Left kidney (tissue), 8 donors: ENCODE measurements around the gene FAM210B. TPM values are rescaled to one million over a fixed set of nuclear protein-coding genes. Genes with fewer than 3 reads are reported as not detected.
A peak's percentile ranks its signal among the peaks of the same experiment; 100 is the strongest.
"Not testable (repeated sequence)": the region's sequence is repeated elsewhere in the genome, so short reads cannot be mapped to it uniquely, and the experiment has no call there.

ENCODE experiments used
- DNase-seq: peaks from one replicate; pipeline ENCODE4 v3.0.0-alpha.2; 2013
- long read RNA-seq, 8 donors: transcript quantifications; one replicate each; lab custom pipeline, GENCODE V29; 2026
- polyA plus RNA-seq: library from polyadenylated mRNA; unstranded; fragments of 120-200 nt; gene quantifications from one replicate; pipeline ENCODE4 v1.2.1, GENCODE V29; 2013; ENCODE audit not compliant: insufficient read length

The FAM210B gene, protein sequence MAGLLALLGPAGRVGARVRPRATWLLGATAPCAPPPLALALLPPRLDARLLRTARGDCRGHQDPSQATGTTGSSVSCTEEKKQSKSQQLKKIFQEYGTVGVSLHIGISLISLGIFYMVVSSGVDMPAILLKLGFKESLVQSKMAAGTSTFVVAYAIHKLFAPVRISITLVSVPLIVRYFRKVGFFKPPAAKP
- polyA plus RNA-seq = 40.7 TPM
- long read RNA-seq, donor 1, transcript FAM210B-201 (3 exons, 3,046 nt) = major isoform, 26 of 27 reads
- long read RNA-seq, donor 1, partial matches to known transcripts = 0 of 27 reads
- long read RNA-seq, donor 1, other reads (novel, unspliced or antisense) = 0 of 27 reads
- long read RNA-seq, donor 2, transcript FAM210B-201 (3 exons, 3,046 nt) = major isoform, 20 of 23 reads
- long read RNA-seq, donor 2, partial matches to known transcripts = 0 of 23 reads
- long read RNA-seq, donor 2, other reads (novel, unspliced or antisense) = 0 of 23 reads
- long read RNA-seq, donor 3, transcript FAM210B-201 (3 exons, 3,046 nt) = major isoform, 27 of 27 reads
- long read RNA-seq, donor 3, partial matches to known transcripts = 0 of 27 reads
- long read RNA-seq, donor 3, other reads (novel, unspliced or antisense) = 0 of 27 reads
- long read RNA-seq, donor 4, partial matches to known transcripts = 0 of 3 reads
- long read RNA-seq, donor 4, other reads (novel, unspliced or antisense) = 0 of 3 reads
- long read RNA-seq, donor 5, transcript FAM210B-201 (3 exons, 3,046 nt) = major isoform, 26 of 28 reads
- long read RNA-seq, donor 5, partial matches to known transcripts = 0 of 28 reads
- long read RNA-seq, donor 5, other reads (novel, unspliced or antisense) = 0 of 28 reads
- long read RNA-seq, donor 6, transcript FAM210B-201 (3 exons, 3,046 nt) = major isoform, 15 of 21 reads
- long read RNA-seq, donor 6, partial matches to known transcripts = 5 of 21 reads
- long read RNA-seq, donor 6, other reads (novel, unspliced or antisense) = 0 of 21 reads
- long read RNA-seq, donor 7, transcript FAM210B-201 (3 exons, 3,046 nt) = major isoform, 37 of 48 reads
- long read RNA-seq, donor 7, partial matches to known transcripts = 7 of 48 reads
- long read RNA-seq, donor 7, other reads (novel, unspliced or antisense) = 0 of 48 reads
- long read RNA-seq, donor 8, transcript FAM210B-201 (3 exons, 3,046 nt) = major isoform, 13 of 13 reads
- long read RNA-seq, donor 8, partial matches to known transcripts = 0 of 13 reads
- long read RNA-seq, donor 8, other reads (novel, unspliced or antisense) = 0 of 13 reads

GRCh38 chr20:56358600-56359211 is at the start of gene FAM210B:
TSS of gene FAM210B (plus strand) at chr20:56358974. CDS start at chr20:56359006, 32 bp downstream.
- DNase-seq = peak; percentile 83

DNA sequence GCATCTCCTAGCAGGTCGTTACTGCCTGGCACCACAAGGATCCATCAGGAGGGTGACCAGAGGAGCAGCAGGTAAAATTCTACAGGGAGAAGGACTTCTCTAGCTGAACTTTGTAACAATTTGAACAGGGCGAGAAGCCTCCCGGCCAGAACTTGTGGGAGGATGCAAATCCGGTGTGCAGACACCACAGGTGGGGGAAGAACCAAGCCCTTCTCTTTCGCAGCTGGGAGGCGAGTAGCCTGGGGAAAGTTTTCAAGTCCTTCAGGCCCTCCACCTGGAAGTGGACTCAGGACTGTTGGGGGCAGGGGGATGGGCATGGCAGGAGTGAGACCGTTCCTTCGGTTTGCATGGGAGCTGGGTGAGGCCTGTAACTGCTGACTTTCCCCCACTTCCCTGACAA is 42.7 kb upstream of the FAM210B start:
- no peak for DNase-seq

GRCh38 chr20:56316483-56316882 is 42.3 kb upstream of the FAM210B start:
- no peak for DNase-seq

- DNase-seq = no peak
Observed at GRCh38 chr20:56322681-56323080, 36.1 kb upstream of the FAM210B start.

DNA sequence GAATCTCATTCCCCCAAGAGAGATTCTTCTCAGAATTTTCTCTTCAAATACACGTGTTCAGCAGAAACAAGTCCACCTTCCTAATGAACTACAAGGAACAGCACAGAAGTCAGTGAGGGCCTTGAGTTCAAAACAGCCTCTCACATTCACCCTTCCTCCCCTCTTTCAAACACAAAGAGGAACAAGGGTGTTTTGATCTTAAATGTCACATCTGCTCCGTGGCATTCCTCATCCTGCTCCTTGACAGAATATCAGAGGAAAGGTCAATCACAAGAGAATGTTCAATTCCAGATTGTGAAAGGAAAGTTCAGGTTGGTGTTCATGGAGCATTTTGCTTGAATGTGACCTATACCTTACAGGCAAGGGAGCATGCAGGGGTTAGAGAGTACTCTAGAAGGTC is 35.6 kb upstream of the FAM210B start:
- DNase-seq = no peak

GRCh38 chr20:56323656-56324055 is 35.1 kb upstream of the FAM210B start:
- no peak for DNase-seq

- no peak for DNase-seq
Observed at GRCh38 chr20:56324806-56325205, 34.0 kb upstream of the FAM210B start.

DNA sequence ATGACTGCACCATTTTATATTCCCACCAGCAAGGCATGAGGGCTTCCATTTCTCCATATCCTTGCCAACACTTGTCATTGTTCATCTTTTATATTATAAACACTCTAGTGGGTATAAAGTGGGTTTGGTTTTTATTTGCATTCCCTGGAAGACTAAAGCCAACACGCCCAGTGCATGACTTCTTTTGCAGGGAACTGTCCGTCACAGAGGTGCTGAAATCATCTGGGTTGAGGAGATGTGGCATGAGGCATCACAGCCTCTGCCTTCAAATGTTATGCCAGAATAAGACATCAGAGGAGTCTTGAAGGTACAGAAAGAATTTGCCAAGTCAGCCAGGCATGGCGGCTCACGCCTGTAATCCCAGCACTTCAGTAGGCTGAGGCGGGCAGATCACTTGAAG is 29.9 kb upstream of the FAM210B start:
- DNase-seq = peak; percentile 67

- not testable (repeated sequence) for DNase-seq
Observed at GRCh38 chr20:56336709-56337108, 22.1 kb upstream of the FAM210B start.

GRCh38 chr20:56342783-56343182 is 16.0 kb upstream of the FAM210B start:
- DNase-seq = no peak

DNA sequence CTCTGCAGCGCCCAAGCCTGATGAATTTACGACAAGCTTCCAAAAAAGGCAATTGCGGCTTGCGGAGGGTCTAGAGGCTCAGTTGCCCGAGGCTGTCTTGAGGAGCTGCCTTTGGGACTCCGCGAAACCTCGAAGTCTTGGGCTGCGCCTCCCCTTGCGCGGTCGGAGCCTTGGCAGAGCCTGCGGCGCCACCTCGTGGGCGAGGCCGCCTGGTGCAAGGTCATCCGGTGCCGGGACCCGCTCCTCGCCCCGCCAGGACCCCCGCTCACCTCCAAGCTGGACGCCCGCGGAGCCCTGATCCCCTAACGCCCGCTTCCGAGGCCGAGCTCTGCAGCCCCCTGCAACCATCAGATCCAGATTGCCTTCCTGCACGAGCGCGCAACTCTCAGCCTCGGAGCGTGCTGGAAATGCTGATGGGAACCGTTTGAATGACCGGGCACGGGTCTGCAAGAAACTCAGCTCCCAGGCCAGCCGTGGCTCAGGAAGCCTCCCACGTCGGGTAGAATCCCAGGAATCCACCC is 14.9 kb upstream of the FAM210B start:
- no peak for DNase-seq

DNA sequence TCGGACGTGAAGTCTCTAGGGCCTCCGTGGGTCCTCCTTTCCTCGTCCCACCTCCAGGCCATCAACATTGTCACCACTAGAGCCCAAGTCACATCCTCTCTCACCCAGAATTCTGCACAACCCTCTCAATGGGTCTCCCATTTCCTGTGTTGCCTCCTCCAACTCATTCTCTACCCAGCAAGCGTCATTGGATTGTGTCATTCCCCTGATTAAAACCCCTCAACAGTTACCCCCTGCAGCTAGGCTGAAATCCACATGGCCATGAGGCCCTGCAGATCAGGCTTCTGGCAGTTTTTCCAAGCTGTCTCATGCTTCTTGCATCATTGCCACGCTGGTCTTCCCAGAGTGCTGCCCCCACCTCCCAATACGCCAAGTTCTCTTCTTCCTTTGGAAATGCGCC is 12.9 kb upstream of the FAM210B start:
- DNase-seq = no peak

DNA sequence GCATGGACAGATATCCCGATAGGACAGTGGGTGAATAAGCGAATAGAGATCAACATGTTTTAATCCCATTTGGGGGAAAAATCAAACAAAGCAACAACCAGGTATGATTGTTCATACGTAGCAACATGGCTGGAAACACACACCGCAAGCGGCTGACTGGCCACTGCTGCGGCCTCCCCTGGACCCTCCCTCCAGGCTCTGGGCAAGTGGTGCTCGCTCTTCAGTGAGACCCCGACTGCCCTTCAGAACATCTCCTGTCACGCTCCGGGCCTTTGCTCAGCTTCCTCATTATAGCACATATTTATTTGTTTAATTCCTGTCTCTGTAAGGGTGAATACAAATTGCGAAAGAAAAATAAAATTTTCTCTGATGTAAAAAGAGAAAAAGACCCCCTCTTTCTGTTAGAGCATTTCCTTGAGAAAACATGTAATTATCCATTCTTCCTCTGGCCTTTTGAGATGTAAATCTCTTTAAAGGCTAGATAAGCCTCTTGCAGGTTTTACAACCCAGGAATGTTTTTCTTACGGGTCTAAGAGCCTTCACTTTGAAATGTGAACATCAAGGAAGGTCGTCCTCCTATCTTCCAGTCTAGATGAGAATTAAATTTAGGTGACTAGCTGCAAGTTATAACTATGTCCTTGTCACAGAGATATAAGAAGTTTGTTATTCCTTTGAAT is 11.0 kb upstream of the FAM210B start:
- no peak for DNase-seq

- no peak for DNase-seq
Observed at GRCh38 chr20:56348305-56348693, 10.5 kb upstream of the FAM210B start.

GRCh38 chr20:56348746-56349145 is 10.0 kb upstream of the FAM210B start:
- DNase-seq = no peak

DNA sequence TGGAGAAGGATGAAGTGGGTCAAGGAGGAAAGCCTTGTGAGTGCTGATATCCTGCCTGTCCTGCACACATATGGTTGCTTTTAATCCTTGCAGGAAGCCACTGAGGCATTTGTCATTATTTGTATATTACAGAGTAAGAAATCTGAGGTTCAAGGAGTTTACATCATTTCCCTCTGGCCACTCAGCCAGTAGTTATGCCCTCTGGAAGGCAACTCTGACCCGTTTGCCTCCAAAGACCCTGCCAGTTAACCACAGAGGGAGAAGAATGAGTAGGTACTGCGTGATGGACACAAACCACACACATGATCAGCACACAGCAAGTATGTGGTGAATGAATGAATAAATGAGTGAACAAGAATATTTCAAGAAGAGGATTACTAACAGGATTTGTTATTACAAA is 7.9 kb upstream of the FAM210B start:
- DNase-seq = no peak

DNA sequence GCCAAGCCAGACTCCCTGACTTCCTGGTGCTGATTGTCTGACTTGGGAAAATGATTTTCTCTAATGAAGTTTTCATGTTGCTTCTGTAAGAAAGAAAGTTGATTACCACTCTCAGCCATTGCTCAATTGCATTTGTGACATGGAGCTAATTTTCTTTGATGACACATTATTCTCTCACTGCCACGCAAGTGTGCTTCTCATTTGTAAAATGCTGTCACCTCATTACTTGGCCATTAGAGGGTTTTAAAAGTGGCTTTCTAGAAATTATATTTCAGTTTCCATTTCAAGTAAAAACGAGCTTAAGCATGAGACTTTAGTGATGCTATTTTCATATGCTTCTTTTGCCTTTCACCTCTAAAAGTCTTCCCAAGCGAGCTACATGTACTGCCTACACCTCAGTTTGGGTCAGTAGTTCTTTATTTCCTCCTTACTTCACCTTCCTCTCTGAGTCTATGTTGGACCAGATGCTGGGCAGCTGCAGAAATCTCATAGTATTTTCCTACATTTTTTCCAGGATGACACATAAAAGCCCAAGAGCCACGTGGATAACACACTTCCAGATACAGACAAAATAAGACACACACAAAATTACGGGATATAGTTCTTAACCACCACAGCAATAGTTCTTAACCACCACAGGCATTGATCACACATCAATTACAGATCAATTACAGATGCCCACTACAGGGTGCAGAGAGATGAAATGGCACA is 6.3 kb upstream of the FAM210B start:
- DNase-seq = no peak

DNA sequence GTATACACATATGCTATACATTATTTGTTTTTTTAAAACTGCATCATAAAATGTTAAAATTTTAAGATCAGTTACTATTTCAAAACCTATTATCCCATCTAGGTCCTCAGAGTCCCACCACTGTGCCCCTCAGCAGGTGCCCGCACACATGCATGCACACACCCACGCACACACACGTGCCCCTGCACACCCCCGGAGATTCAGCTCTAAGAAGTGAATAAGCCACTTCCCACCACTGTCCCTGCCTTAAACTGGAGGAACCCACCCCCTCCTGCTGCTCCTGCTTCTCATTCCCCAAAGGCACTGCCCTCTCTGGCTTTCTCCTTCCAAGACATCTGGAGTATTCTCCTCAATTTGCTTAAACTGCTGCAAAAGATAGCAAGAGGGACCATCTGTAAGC is 5.4 kb upstream of the FAM210B start:
- DNase-seq = no peak

- no peak for DNase-seq
Observed at GRCh38 chr20:56358070-56358469, 704 bp upstream of the FAM210B start.
